WTC11 (cell line): ENCODE measurements around the gene OGDH. TPM values are rescaled to one million over a fixed set of nuclear protein-coding genes. Genes with fewer than 3 reads are reported as not detected.

Experiments used
- ATAC-seq: fragments of 200-7000 bp; cut with Tn5 transposase; 2 replicates; pipeline ENCODE4 v1.10.0; 2021; ENCODE audit warnings: mild to moderate bottlenecking, moderate library complexity
- CTCF ChIA-PET: fragments of 300-600 bp; sonication (Branson Sonifier 250); formaldehyde crosslinking; loops from one replicate; lab custom pipeline; 2021; ENCODE audit warnings: antibody characterized with exemption; lab: Charles Lee
- POLR2A ChIA-PET: fragments of 350-600 bp; sonication (Branson Sonifier 250); formaldehyde crosslinking; loops from one replicate; lab custom pipeline; 2021; ENCODE audit warnings: antibody characterized with exemption; lab: Charles Lee
- DNase-seq: peaks from one replicate; pipeline ENCODE4 v3.0.0; 2021; ENCODE audit warnings: low spot score
- H3K27ac Mint-ChIP-seq: 2 replicates; pipeline ENCODE4 v1.8.0; 2021; ENCODE audit warnings: mixed read lengths
- H3K27me3 Mint-ChIP-seq: 2 replicates; pipeline ENCODE4 v1.8.0; 2021; ENCODE audit warnings: low read depth, mild to moderate bottlenecking, moderate library complexity, mixed read lengths
- H3K36me3 Mint-ChIP-seq: 2 replicates; pipeline ENCODE4 v1.8.0; 2021; ENCODE audit warnings: mixed read lengths
- H3K4me1 Mint-ChIP-seq: 2 replicates; pipeline ENCODE4 v1.8.0; 2022; ENCODE audit warnings: mixed read lengths
- H3K4me3 Mint-ChIP-seq: 2 replicates; pipeline ENCODE4 v1.8.0; 2021; ENCODE audit warnings: mild to moderate bottlenecking, moderate library complexity, mixed read lengths
- H3K9me3 Mint-ChIP-seq: 2 replicates; pipeline ENCODE4 v1.8.0; 2021; ENCODE audit warnings: mixed read lengths
- ATF1 ChIP-seq: sonication (generic); formaldehyde crosslinking; IDR thresholded peaks from 2 replicates; pipeline ENCODE4 v1.8.1; 2023; ENCODE audit warnings: mild to moderate bottlenecking, moderate library complexity, missing genetic modification reagents
- CBFB ChIP-seq: sonication (generic); formaldehyde crosslinking; IDR thresholded peaks from 2 replicates; pipeline ENCODE4 v1.8.1; 2022; ENCODE audit warnings: mild to moderate bottlenecking, low read depth, missing genetic modification reagents
- EMX1 ChIP-seq: fragments of 250-450 bp; sonication (Bioruptor Pico); IDR thresholded peaks from 2 replicates; pipeline ENCODE4 v1.8.0; 2021; ENCODE audit warnings: mild to moderate bottlenecking
- ETV6 ChIP-seq: sonication (generic); formaldehyde crosslinking; IDR thresholded peaks from 2 replicates; pipeline ENCODE4 v1.8.1; 2022; ENCODE audit warnings: mild to moderate bottlenecking, missing genetic modification reagents
- FOXP1 ChIP-seq: sonication (generic); formaldehyde crosslinking; IDR thresholded peaks from 2 replicates; pipeline ENCODE4 v1.8.0; 2022; ENCODE audit warnings: missing genetic modification reagents, mild to moderate bottlenecking, moderate library complexity, borderline replicate concordance
- FOXP4 ChIP-seq: sonication (generic); formaldehyde crosslinking; IDR thresholded peaks from 2 replicates; pipeline ENCODE4 v1.8.0; 2022; ENCODE audit warnings: mild to moderate bottlenecking, missing genetic modification reagents
- HMGXB4 ChIP-seq: sonication (generic); formaldehyde crosslinking; IDR thresholded peaks from 2 replicates; pipeline ENCODE4 v1.8.1; 2023; ENCODE audit warnings: mild to moderate bottlenecking, moderate library complexity, missing genetic modification reagents
- IRF1 ChIP-seq: sonication (generic); formaldehyde crosslinking; IDR thresholded peaks from 2 replicates; pipeline ENCODE4 v1.8.0; 2023; ENCODE audit warnings: missing genetic modification reagents
- JAZF1 ChIP-seq: fragments of 250-450 bp; sonication (Bioruptor Pico); IDR thresholded peaks from 2 replicates; pipeline ENCODE4 v1.9.0; 2021; ENCODE audit warnings: moderate library complexity, mild to moderate bottlenecking, inconsistent platforms
- MXD4 ChIP-seq: fragments of 250-450 bp; sonication (Bioruptor Pico); IDR thresholded peaks from 2 replicates; pipeline ENCODE4 v1.8.0; 2021; ENCODE audit warnings: mild to moderate bottlenecking, moderate library complexity, borderline replicate concordance
- MYBL2 ChIP-seq: sonication (generic); formaldehyde crosslinking; IDR thresholded peaks from 2 replicates; pipeline ENCODE4 v1.8.1; 2023; ENCODE audit warnings: mild to moderate bottlenecking, moderate library complexity, missing genetic modification reagents
- NR2C2 ChIP-seq: sonication (generic); formaldehyde crosslinking; IDR thresholded peaks from 2 replicates; pipeline ENCODE4 v1.8.0; 2022; ENCODE audit warnings: mild to moderate bottlenecking, missing genetic modification reagents
- OVOL2 ChIP-seq: fragments of 250-450 bp; sonication (Bioruptor Pico); IDR thresholded peaks from 2 replicates; pipeline ENCODE4 v1.9.0; 2021; ENCODE audit warnings: mild to moderate bottlenecking, borderline replicate concordance
- TCF7 ChIP-seq: sonication (generic); formaldehyde crosslinking; IDR thresholded peaks from 2 replicates; pipeline ENCODE4 v1.8.0; 2022; ENCODE audit warnings: mild to moderate bottlenecking, low read depth, missing genetic modification reagents, moderate library complexity
- ZBTB21 ChIP-seq: sonication (generic); formaldehyde crosslinking; IDR thresholded peaks from 2 replicates; pipeline ENCODE4 v1.8.1; 2023; ENCODE audit warnings: mild to moderate bottlenecking, missing genetic modification reagents, borderline replicate concordance
- ZNF232 ChIP-seq: sonication (generic); formaldehyde crosslinking; IDR thresholded peaks from 2 replicates; pipeline ENCODE4 v1.8.0; 2022; ENCODE audit warnings: mild to moderate bottlenecking, missing genetic modification reagents
- ZNF263 ChIP-seq: sonication (generic); formaldehyde crosslinking; IDR thresholded peaks from 2 replicates; pipeline ENCODE4 v1.8.1; 2022; ENCODE audit warnings: low read depth, mild to moderate bottlenecking, moderate library complexity, missing genetic modification reagents
- ZNF396 ChIP-seq: fragments of 250-450 bp; sonication (Bioruptor Pico); IDR thresholded peaks from 2 replicates; pipeline ENCODE4 v1.8.0; 2021; ENCODE audit warnings: mild to moderate bottlenecking, moderate library complexity, borderline replicate concordance
- ZNF416 ChIP-seq: fragments of 250-450 bp; sonication (Bioruptor Pico); IDR thresholded peaks from 2 replicates; pipeline ENCODE4 v1.9.0; 2021; ENCODE audit warnings: mild to moderate bottlenecking, inconsistent platforms
- ZSCAN18 ChIP-seq: fragments of 250-450 bp; sonication (Bioruptor Pico); IDR thresholded peaks from 2 replicates; pipeline ENCODE4 v2.1.2; 2022; ENCODE audit warnings: mild to moderate bottlenecking, moderate library complexity
- total RNA-seq: library from RNA; stranded (reverse); gene quantifications from 3 replicates; pipeline ENCODE4 v1.2.3, GENCODE V29; 2021
- TF ChIP-seq, protein P1 (sequence below): sonication (generic); formaldehyde crosslinking; IDR thresholded peaks from 2 replicates; pipeline ENCODE4 v1.8.1; 2022; ENCODE audit warnings: missing genetic modification reagents, borderline replicate concordance
- TF ChIP-seq, protein P2 (sequence below): sonication (generic); formaldehyde crosslinking; IDR thresholded peaks from 2 replicates; pipeline ENCODE4 v1.8.1; 2022; ENCODE audit warnings: mild to moderate bottlenecking, moderate library complexity, missing genetic modification reagents
- TF ChIP-seq, protein P3 (sequence below): fragments of 250-450 bp; sonication (Bioruptor Pico); IDR thresholded peaks from 2 replicates; pipeline ENCODE4 v1.8.0; 2021; ENCODE audit warnings: mild to moderate bottlenecking

Gene OGDH
- total RNA-seq, 1 experiment from 2014 or later = 79.6 TPM

DNA sequence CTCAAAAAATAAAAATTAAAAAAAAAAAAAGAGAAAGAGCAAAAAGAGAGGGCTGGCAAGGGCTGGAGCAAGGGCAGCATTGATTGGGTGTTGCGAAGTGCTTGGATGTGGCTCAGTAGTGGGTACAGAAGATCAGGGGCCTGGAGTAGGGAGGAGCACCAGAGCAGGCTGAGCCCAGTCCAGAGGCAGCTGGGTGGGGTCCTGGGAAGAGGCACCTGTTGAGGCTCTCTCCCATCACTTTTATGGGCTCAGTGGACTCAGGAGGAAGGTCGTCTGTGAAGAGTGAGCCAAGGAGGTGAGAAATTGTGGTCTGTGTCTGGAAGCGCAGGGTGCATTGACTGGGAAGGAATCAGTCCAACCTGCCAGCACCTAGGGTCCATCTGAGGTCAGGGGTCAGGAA, 130.5 kb downstream of the OGDH start (continued):
- TF ChIP-seq IRF1 (CRISPR knock-in tag) = no peak
- TF ChIP-seq MXD4 (CRISPR knock-in tag) = no peak
- TF ChIP-seq, protein P1, sequence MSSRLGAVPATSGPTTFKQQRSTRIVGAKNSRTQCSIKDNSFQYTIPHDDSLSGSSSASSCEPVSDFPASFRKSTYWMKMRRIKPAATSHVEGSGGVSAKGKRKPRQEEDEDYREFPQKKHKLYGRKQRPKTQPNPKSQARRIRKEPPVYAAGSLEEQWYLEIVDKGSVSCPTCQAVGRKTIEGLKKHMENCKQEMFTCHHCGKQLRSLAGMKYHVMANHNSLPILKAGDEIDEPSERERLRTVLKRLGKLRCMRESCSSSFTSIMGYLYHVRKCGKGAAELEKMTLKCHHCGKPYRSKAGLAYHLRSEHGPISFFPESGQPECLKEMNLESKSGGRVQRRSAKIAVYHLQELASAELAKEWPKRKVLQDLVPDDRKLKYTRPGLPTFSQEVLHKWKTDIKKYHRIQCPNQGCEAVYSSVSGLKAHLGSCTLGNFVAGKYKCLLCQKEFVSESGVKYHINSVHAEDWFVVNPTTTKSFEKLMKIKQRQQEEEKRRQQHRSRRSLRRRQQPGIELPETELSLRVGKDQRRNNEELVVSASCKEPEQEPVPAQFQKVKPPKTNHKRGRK (CRISPR knock-in tag) = no peak
- no peak for TF ChIP-seq ZBTB21 (CRISPR knock-in tag)
- no peak for TF ChIP-seq ZNF396 (CRISPR knock-in tag)
- TF ChIP-seq, protein P2, sequence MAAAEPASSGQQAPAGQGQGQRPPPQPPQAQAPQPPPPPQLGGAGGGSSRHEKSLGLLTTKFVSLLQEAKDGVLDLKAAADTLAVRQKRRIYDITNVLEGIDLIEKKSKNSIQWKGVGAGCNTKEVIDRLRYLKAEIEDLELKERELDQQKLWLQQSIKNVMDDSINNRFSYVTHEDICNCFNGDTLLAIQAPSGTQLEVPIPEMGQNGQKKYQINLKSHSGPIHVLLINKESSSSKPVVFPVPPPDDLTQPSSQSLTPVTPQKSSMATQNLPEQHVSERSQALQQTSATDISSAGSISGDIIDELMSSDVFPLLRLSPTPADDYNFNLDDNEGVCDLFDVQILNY = no peak
- TF ChIP-seq ZSCAN18 (CRISPR knock-in tag) = no peak
- no peak for TF ChIP-seq ATF1
- no peak for TF ChIP-seq EMX1

- TF ChIP-seq ZNF263 (CRISPR knock-in tag) (no peak), JAZF1 (CRISPR knock-in tag) (no peak), TCF7 (no peak), ZNF232 (CRISPR knock-in tag) (no peak), HMGXB4 (CRISPR knock-in tag) (no peak), ATF1 (no peak), CBFB (CRISPR knock-in tag) (no peak), FOXP1 (CRISPR knock-in tag) (no peak), EMX1 (no peak), ZSCAN18 (CRISPR knock-in tag) (no peak), FOXP4 (CRISPR knock-in tag) (no peak), ETV6 (CRISPR knock-in tag) (no peak), ZNF416 (no peak), OVOL2 (CRISPR knock-in tag) (no peak), MYBL2 (no peak), NR2C2 (CRISPR knock-in tag) (no peak)
- TF ChIP-seq, protein P3, sequence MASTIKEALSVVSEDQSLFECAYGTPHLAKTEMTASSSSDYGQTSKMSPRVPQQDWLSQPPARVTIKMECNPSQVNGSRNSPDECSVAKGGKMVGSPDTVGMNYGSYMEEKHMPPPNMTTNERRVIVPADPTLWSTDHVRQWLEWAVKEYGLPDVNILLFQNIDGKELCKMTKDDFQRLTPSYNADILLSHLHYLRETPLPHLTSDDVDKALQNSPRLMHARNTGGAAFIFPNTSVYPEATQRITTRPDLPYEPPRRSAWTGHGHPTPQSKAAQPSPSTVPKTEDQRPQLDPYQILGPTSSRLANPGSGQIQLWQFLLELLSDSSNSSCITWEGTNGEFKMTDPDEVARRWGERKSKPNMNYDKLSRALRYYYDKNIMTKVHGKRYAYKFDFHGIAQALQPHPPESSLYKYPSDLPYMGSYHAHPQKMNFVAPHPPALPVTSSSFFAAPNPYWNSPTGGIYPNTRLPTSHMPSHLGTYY (CRISPR knock-in tag) = no peak
- POLR2A ChIA-PET = interaction anchor here (0.7 kb wide), 1 partner anchor 145 kb away, joined by 3 read pairs; no protein-coding TSS in a partner anchor
- DNase-seq = no peak
- Mint-ChIP-seq H3K9me3 (0 out of 2 replicates have a peak, but pooled peaks cover 5% of the 10 kb centered on the region), H3K4me3 (no peak overlapping the region), H3K4me1 (no peaks in the 10 kb centered on the region), H3K27me3 (no peaks in the 10 kb centered on the region), H3K27ac (no peak overlapping the region), H3K36me3 (no peaks in the 10 kb centered on the region)
- ATAC-seq = no peak
- CTCF ChIA-PET = interaction anchor here (0.6 to 0.8 kb wide), 2 partner anchors 10 to 392 kb away, joined by 3 read pairs; no protein-coding TSS in a partner anchor
These were observed 131.8 kb downstream of the OGDH start for GRCh38 chr7:44738051-44738723.
